ENCODE measurements around the gene HTT-AS.
A peak's percentile ranks its signal among the peaks of the same experiment; 100 is the strongest.

Gene HTT-AS

DNA sequence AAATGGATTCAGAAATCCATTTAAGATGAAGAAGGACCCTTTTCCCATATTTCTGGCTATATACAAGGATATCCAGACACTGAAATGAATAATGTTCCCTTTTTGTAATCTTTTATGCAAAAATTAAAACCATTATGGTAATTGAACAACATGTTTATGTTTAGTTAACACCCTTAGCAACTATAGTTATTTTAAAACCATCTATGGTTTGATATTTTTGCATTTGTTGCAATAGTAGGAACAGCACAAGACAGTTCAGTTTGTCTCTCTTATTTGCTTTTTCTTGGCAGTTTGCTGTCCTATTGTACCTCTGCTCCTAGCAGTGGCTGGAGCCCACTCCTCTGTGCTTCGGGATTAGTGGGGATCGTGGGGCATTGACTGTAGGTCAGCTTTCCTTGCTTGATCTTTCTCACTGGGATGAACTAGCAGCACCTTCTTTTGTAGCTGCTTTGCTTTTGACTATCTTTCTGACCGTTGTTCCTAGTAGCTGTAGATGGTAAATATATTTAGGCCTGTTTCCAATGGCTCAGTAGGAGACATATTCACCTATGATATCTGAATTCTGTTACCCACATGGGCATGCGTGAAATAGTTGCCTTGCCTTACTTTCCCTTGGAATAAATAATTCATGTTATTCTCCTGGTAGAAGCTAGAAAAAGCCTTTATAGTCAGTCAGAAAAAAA is 12.9 kb upstream of the HTT-AS start:
- DNase-seq (ENCODE audit: low spot score): no peak

DNA sequence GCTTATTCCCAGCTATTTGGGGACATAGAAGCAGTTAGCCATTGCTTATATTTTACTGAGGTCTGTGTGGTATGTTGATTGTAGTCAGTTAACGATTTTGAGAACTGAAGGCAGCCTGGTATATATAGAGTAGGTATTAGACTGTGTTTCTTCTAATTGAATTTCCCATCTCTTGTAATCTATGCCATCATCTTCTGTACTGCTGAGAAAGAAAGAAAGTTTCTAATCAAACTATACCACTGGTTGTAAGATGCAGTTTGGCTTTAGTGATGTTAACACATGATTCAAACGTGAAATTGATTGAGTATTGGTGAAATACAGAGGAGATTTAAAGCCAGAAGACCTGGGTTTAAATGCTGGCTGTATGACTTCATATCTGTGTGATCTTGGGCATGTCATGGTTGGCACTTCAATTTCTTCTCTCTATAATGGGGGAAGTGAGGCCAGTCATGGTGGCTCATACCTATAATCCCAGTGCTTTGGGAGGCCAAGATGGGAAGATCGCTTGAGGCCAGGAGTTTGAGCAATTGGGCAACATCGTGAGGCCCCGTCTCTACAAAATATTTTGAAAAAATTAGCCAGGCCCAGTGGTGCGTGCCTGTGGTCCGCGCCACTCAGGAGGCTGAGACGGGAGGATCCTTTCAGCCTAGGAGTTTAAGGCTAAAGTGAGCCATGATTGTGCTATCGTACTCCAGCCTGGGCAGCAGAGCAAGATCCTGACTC is 11.8 kb upstream of the HTT-AS start:
- no peak for DNase-seq (ENCODE audit: low spot score)

DNA sequence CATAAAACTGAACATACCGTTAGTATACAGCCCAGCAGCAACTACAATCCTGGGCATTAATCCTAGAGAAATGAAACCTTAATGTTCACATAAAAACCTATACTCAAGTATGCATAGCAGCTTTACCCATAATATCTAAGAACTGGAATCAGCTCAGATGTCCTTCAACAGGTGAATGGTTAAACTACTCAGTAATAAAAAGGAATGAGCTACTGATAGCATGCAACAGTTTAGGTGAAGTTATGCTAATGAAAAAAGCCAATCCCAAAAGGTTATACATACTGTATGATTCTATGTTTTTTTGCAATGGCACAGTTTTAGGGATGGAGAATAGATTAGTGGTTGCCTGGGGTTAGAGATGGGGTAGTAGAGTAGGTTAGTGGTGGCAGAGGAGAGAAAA is 9.4 kb upstream of the HTT-AS start:
- DNase-seq (ENCODE audit: low spot score): no peak

DNA sequence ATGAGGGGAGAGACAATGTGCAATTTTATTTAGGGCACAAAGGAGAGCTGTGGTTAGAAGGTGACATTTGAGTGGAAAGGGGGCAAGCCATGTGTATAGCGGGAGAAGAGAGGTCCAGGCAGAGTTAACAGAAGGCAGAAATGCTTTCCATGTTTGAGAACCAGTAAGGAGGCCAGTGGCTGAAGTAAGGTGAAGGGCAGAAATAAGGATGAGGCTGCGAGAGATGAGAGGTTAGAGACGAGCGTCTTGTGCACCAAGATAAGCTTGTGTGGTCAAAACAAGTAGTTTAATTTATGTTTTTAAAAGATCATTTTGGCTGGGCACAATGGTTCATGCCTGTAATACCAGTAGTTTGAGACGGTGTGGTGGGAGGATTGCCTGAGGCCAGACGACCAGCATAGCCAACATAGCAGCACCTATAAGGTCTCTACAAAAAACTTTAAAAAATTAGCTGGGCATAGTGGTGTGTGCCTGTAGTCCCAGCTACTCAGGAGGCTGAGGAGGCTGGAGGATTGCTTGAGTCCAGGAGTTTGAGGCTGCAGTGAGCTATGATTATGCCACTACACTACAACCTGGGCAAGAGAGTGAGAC is 8.7 kb upstream of the HTT-AS start:
- DNase-seq (ENCODE audit: low spot score): no peak

DNA sequence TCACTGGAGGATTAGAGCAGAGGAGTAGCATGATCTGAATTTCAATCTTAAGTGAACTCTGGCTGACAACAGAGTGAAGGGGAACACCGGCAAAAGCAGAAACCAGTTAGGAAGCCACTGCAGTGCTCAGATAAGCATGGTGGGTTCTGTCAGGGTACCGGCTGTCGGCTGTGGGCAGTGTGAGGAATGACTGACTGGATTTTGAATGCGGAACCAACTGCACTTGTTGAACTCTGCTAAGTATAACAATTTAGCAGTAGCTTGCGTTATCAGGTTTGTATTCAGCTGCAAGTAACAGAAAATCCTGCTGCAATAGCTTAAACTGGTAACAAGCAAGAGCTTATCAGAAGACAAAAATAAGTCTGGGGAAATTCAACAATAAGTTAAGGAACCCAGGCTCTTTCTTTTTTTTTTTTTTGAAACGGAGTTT is 5.4 kb upstream of the HTT-AS start:
- no peak for DNase-seq (ENCODE audit: low spot score)

DNA sequence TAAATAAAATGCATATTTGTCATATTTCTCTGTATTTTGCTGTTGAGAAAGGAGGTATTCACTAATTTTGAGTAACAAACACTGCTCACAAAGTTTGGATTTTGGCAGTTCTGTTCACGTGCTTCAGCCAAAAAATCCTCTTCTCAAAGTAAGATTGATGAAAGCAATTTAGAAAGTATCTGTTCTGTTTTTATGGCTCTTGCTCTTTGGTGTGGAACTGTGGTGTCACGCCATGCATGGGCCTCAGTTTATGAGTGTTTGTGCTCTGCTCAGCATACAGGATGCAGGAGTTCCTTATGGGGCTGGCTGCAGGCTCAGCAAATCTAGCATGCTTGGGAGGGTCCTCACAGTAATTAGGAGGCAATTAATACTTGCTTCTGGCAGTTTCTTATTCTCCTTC is 3.5 kb upstream of the HTT-AS start:
- DNase-seq (ENCODE audit: low spot score): no peak

DNA sequence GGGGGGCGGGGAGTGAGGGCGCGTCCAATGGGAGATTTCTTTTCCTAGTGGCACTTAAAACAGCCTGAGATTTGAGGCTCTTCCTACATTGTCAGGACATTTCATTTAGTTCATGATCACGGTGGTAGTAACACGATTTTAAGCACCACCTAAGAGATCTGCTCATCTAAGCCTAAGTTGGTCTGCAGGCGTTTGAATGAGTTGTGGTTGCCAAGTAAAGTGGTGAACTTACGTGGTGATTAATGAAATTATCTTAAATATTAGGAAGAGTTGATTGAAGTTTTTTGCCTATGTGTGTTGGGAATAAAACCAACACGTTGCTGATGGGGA is 1.3 kb upstream of the HTT-AS start:
- no peak for DNase-seq (ENCODE audit: low spot score)

DNA sequence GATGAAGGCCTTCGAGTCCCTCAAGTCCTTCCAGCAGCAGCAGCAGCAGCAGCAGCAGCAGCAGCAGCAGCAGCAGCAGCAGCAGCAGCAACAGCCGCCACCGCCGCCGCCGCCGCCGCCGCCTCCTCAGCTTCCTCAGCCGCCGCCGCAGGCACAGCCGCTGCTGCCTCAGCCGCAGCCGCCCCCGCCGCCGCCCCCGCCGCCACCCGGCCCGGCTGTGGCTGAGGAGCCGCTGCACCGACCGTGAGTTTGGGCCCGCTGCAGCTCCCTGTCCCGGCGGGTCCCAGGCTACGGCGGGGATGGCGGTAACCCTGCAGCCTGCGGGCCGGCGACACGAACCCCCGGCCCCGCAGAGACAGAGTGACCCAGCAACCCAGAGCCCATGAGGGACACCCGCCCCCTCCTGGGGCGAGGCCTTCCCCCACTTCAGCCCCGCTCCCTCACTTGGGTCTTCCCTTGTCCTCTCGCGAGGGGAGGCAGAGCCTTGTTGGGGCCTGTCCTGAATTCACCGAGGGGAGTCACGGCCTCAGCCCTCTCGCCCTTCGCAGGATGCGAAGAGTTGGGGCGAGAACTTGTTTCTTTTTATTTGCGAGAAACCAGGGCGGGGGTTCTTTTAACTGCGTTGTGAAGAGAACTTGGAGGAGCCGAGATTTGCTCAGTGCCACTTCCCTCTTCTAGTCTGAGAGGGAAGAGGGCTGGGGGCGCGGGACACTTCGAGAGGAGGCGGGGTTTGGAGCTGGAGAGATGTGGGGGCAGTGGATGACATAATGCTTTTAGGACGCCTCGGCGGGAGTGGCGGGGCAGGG is 711 bp upstream of the HTT-AS start:
- peak; percentile 78 for DNase-seq (ENCODE audit: low spot score)

DNA sequence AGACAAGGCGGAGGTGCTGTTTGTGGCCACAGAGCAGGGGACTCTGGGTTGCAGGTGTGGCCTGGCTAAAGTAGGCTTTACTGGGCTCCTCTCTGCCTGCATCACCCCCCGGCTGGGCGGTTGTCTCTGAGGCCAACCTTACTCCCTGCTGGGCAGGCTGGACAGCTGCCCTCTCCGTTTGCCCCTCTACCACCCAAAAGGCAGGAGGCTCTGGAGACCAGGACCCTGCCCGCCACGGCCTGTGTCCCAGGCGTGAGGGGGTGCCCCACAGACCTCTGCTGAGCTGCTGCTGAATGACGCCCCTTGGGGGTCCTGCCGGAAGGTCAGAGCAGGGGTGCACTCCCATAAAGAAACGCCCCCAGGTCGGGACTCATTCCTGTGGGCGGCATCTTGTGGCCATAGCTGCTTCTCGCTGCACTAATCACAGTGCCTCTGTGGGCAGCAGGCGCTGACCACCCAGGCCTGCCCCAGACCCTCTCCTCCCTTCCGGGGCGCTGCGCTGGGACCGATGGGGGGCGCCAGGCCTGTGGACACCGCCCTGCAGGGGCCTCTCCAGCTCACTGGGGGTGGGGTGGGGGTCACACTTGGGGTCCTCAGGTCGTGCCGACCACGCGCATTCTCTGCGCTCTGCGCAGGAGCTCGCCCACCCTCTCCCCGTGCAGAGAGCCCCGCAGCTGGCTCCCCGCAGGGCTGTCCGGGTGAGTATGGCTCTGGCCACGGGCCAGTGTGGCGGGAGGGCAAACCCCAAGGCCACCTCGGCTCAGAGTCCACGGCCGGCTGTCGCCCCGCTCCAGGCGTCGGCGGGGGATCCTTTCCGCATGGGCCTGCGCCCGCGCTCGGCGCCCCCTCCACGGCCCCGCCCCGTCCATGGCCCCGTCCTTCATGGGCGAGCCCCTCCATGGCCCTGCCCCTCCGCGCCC is 920 bp downstream of the HTT-AS start:
- no peak for DNase-seq (ENCODE audit: low spot score)

DNA sequence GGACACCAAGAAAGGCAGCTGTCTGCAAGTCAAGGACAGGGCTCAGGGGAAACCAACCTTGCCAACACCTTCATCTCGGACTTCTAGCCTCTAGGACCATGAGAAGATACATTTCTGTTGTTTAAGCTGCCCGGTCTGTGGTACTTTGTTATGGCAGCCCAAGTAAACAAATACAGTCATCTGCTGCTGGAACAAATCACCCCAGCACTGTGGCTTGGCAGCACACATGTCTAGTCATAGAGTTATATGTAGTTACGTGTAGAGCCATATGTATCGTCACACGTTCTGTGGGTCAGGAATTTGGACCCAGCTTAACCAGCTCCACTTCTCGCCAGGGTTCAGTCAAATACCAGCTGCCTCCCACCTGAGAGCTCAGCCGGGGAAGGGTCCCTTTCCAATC is 2.5 kb downstream of the HTT-AS start:
- no peak for DNase-seq (ENCODE audit: low spot score)

DNA sequence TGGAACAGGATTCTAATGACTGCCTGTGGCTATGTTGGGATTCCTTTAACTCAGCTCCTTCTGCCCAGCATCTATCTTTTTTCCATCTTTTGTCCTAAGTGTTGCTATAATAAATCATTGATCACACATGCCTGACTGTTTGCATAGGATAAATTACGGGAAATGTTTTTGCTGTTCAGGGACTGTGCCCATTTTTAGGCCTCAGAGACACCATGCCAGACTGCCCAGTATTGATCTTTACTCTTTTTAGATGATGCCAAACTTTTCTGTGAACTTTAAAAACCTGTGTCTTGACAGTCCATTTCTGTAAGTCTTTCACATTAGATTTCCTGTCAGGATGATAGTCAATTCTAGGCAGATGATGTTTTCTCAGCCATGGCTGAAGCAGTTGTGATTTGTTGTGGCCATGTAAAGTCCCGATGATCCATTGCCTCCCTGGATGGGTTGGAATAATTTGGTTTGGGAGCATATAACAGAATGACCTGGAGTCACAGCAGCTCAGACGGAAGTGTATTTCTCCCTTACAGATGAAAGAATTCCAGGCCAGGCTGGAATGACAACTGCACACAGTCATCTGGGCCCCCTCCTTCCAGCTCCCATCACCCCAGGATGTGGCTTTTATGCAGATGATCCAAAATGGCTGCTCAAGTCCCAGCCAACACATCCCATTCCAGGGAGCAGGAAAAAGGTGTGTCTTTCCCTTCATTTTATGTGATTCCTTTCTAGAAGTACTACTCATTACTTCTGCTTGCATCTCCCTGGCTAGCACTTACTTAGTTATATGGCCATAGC is 3.4 kb downstream of the HTT-AS start:
- DNase-seq (ENCODE audit: low spot score): no peak

DNA sequence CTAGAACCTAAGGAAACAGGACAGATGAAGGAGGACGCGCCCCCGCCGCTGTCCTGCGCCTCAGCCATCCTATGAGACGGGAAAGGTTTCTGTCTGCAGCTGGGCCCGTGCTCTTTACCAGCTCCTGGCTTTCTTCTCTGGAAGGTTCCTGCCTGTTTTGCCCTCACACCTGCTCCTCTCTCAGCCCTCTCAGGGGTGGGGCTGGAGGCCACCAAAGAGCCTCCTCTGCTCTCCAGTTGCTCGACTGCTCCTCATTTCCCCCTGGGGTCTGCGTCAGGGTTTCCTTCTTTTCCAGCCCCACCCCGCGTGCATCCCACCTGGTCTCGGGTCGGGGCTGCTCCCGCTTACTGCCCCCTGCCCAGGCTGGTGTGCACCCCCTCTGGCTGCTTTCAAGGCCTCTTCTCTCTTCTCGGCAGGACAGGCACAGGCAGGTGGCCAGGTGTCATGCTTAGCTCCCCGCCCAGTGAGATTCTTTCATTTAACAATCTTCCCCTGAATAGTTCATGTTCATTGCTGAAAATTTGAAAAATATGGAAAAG is 4.6 kb downstream of the HTT-AS start:
- no peak for DNase-seq (ENCODE audit: low spot score)

DNA sequence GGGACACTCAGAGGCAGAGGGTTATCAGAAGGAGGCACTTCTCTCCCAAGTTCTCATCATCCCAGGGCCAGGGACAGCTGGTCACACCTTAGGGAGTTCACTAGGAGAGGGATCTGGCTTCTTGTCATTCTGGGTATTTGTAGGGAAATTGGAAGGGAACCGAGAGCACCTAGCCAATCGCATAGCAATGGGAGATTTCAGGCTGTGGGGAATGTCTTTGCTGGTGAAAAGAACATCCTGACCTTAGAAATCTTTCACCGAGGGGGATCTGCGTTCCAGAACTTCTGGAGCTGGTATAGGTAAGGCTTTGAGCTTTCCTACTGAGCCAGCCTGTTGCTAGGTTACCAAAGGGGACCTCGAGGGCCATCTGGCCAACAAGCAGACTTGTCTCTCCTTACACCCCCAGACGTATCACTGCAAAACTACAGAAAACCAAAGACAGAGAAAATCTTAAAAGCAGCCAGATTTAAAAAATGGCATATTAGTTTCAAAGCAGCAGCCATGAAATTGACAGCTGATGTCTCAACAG is 6.8 kb downstream of the HTT-AS start:
- no peak for DNase-seq (ENCODE audit: low spot score)

DNA sequence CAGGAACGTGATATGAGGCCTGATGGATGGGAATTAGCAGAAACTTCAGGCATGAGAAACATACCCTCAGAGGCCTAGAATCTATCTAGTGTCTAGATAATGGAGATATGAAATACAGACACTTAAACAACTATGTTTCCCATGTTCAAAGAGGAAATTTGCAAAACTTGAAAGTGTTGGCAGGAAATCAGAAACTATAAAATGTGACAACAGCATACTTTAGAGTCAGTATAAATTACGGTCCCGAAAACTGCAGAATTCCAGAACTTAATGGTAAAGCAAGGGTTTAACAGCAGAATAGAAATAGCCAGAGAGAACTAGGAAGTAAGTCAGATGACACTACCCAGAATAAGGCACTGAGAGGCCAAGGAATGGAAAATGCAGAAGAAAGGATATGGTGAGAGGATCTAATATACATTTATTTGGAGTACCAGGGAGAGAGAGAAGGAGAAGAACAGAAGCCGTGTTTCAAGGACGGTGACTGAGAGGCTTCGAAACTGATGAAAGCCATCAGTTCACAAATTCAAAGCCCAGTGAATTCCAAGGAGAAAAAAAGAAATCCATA is 7.4 kb downstream of the HTT-AS start:
- DNase-seq (ENCODE audit: low spot score): no peak

DNA sequence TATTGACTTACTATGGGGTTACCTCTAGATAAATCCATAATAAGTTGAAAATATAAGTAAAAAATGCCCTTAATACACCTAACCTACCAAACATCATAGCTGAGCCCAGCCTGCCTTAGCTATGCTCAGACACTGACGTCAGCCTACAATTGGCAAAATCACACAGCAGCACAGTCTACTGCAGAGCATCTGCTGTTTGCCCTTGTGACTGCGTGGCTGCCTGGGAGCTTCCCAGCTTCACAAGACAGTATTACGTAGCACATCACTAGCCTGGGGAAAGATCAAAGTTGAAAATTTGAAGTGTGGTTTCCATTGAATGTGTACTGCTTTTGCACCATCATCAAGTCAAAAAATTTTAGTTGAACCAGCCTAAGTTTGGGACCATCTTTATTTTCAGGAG is 8.8 kb downstream of the HTT-AS start:
- DNase-seq (ENCODE audit: low spot score): no peak

DNA sequence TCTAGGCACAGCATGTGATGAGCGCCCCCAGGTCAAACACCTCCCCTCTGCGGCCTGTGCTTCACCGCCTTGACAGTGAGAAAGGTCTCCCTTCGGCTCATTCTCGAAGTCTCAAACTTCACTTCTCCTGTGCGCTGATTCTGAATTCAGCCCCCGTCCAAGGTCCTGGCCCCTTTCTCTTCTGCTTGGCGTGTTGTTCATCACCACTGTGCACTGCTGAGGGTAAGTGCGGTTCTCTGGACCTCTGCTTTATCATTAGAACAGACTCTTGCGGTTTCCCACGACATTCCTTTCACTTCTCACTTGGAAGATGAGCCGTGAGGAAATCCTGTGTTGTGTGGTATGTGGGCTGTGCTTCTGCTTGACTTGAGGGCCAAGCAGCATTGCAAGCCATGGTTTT is 11.9 kb downstream of the HTT-AS start:
- no peak for DNase-seq (ENCODE audit: low spot score)

DNA sequence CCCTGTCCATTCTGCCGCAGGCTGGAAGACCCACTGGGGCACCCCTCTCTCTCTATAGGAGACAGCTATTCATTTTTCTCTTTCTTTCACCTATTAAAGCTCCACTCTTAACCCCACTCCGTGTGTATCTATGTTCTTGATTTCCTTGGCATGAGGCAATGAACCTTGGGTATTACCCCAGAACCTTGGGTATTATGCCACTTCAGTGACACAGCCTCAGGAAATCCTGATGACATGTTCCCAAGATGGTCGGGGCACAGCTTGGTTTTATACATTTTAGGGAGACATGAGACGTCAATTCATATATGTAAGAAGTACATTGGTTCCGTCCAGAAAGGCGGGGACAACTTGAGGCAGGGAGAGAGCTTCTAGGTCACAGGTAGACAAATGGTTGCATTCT is 13.4 kb downstream of the HTT-AS start:
- no peak for DNase-seq (ENCODE audit: low spot score)

DNA sequence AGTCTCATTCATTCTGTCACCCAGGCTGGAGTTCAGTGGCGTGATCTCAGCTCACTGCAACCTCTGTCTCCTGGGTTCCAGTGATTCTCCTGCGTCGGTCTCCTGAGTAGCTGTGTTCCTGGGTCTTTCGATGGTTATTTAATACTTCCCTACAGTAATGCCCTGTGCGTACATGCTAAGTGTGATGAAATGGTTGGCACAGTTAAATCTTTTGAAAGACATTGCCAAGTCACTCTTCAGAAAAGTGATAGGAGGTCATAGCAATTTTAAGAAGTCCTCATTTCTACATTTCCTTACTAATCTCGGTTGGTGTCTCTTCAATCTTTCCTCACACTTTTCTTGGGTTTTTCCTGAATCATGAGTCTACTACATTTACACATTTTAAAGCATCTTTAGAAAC is 14.4 kb downstream of the HTT-AS start:
- no peak for DNase-seq (ENCODE audit: low spot score)

DNA sequence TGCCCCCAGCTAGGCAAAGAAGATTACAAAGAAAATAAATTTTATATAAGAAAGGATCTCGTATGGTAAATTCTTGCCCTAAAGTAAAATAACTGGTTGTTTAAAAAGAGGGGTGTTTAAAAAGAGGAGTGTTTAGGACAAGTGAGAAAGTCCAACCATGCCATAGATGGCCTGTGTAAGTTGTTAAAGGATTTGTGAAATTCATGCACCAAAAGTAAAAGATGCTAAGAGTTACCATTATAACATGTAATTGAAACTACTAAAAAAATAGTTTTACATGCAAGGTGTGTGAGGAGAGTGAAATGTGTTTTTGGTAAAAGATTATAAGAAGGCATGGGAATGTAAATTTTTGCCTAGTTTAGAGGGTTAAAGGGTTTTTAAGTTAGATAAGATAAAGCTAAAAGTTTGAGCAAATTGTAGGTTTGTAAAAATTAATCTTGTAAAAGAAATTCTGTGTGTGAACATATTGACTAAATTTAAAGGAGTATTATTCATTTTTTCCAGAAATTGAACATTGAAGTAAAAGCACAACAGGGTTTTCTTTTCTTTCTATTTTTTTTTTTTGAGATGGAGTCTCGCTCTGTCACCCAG is 20.1 kb downstream of the HTT-AS start:
- DNase-seq (ENCODE audit: low spot score): no peak

Measured in ecto neural progenitor cell (in vitro differentiated cells).